Testis (tissue), 2 donors: ENCODE data around the gene AQP5.
"Not testable (repeated sequence)": the region's sequence is repeated elsewhere in the genome, so short reads cannot be mapped to it uniquely, and the experiment has no call there.

ENCODE experiments used
- CTCF ChIP-seq, 3 experiments: fragments of 450-650 bp in 2 of 3; fragments of 200-600 bp in 1 of 3; sonication (generic) in 1 of 3; IDR thresholded peaks; one replicate each; pipeline ENCODE4 v1.5.1; 2016 to 2019; ENCODE audit warnings: antibody characterized with exemption in 3 of 3, mild to moderate bottlenecking in 2 of 3, moderate library complexity in 1 of 3
- POLR2A ChIP-seq: fragments of 450-650 bp; IDR thresholded peaks from one replicate; pipeline ENCODE4 v1.6.1; 2017; ENCODE audit warnings: antibody characterized with exemption, mild to moderate bottlenecking, moderate library complexity

- not testable (repeated sequence) for TF ChIP-seq CTCF (IDR thresholded peaks at IDR 0.05); POLR2A
These were observed 27.7 kb downstream of the AQP5 start for GRCh38 chr12:49989400-49989799.
